Kidney epithelial cell (primary cell): Measurements from ENCODE around the gene SIPA1L3. TPM values are rescaled to one million over a fixed set of nuclear protein-coding genes. Genes with fewer than 3 reads are reported as not detected.
"Not testable (repeated sequence)": the region's sequence is repeated elsewhere in the genome, so short reads cannot be mapped to it uniquely, and the experiment has no call there.

Experiments used
- DNase-seq: peaks from one replicate; pipeline ENCODE4 v3.0.0-alpha.2; 2010; ENCODE audit warnings: low read depth
- H3K27me3 ChIP-seq: 2 replicates; pipeline ENCODE4 v1.6.0; 2011; ENCODE audit warnings: low read length; ENCODE audit not compliant: control insufficient read depth, insufficient read depth
- H3K36me3 ChIP-seq: 2 replicates; pipeline ENCODE4 v1.5.1; 2011; ENCODE audit warnings: low read length; ENCODE audit not compliant: control insufficient read depth, insufficient read depth
- H3K4me3 ChIP-seq: 2 replicates; pipeline ENCODE4 v1.5.1; 2011; ENCODE audit warnings: low read depth, mild to moderate bottlenecking, control low read depth, low read length
- total RNA-seq: library from RNA; depleted of rRNA; stranded (reverse); fragments of >200 nt; gene quantifications from 2 replicates; pipeline ENCODE4 v1.2.3, GENCODE V29; 2015
- TF ChIP-seq, protein P1 (sequence below): IDR thresholded peaks from 2 replicates; pipeline ENCODE4 v1.5.1; 2011; ENCODE audit warnings: mild to moderate bottlenecking, moderate library complexity, low read length, control low read depth, inconsistent platforms; ENCODE audit not compliant: insufficient read depth, poor library complexity, severe bottlenecking

The SIPA1L3 gene
- total RNA-seq, 1 donor from 2014 or later = 40.4 TPM

DNA sequence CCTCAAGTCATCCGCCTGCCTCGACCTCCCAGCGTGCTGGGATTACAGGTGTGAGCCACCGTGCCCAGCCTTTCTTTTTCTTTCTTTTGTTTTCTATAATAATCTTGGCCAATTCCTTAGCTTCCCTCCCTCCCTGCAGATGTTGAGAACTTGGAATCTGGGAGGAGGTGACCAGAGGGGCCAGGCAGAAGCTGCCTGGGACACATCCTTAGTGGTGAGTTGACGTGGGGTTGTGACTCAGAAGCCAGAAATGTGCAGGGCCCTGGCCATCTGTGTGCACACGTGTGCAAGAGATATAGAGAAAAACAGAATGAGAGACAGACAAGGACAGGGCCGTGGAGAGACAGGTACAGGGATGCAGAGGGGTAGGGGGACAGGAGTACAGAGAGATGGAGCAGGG, 154.3 kb downstream of the SIPA1L3 start:
- Histone ChIP-seq H3K4me3 (no peak overlapping the region), H3K36me3 (no peaks in the 10 kb centered on the region), H3K27me3 (no peaks in the 10 kb centered on the region)
- DNase-seq = peak; percentile 70
- TF ChIP-seq, protein P1, sequence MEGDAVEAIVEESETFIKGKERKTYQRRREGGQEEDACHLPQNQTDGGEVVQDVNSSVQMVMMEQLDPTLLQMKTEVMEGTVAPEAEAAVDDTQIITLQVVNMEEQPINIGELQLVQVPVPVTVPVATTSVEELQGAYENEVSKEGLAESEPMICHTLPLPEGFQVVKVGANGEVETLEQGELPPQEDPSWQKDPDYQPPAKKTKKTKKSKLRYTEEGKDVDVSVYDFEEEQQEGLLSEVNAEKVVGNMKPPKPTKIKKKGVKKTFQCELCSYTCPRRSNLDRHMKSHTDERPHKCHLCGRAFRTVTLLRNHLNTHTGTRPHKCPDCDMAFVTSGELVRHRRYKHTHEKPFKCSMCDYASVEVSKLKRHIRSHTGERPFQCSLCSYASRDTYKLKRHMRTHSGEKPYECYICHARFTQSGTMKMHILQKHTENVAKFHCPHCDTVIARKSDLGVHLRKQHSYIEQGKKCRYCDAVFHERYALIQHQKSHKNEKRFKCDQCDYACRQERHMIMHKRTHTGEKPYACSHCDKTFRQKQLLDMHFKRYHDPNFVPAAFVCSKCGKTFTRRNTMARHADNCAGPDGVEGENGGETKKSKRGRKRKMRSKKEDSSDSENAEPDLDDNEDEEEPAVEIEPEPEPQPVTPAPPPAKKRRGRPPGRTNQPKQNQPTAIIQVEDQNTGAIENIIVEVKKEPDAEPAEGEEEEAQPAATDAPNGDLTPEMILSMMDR = no peak

DNA sequence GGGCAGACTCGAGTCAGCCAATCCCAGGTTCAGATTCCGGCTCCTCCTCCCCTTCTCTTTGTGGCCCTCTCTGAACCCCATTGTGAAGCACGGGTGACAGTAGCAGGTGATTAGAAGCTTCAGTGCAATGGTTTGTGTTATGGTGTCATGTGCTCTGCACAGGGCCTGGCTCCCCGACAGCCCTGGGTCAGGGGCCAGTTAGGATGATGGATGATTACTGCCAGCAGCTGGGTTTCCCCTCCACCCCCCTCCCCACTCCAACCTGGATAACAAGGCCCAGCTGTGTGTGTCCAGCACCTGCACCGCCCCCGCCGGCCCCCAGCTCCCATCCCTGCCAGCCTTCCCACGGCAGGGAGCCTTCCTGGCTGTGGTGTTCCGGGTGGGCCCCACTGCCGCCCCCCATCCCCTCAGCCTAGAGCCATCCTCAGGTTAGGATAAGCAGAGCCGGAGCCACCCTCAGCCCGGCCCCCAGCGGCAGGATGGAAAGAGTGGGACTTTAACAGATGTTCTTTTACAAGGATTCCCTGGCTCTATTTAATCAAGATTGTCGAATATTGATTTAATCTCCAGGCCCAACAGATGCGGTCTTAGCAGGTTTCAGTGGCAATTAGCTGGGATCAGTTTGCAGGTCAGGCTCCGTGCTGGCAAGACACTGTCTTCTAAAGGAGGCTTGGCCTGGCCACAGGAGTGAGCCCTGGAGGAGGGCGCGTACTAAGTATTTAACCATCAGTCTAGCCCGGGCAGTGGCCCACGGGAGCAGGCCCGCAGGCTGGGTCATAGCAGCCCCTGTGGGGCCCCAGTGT, 156.2 kb downstream of the SIPA1L3 start:
- DNase-seq = no peak
- H3K4me3 ChIP-seq = no peak overlapping the region
- TF ChIP-seq, protein P1 = no peak
- H3K27me3 ChIP-seq = no peaks in the 10 kb centered on the region
- H3K36me3 ChIP-seq = no peaks in the 10 kb centered on the region

DNA sequence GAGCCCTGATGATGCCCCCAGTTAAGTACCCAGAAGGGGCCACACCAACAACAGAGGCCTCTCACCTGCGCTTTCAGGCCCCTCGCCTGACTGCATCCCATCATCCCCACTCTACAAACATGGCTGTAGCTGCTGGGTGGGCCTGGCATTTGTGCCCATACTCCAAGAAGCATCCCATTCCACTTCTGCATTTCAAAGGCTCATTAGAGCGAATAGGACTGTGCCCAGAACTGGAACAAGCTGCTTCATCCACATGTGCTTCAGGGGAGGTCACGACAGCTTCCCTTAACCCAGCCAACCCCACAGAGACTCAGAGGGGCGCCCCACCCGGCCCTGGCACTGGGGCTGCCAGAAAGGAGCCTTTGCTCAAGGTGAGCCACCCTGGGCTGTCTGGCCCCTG, 156.9 kb downstream of the SIPA1L3 start:
- Histone ChIP-seq H3K36me3 (no peaks in the 10 kb centered on the region), H3K4me3 (no peak overlapping the region), H3K27me3 (no peaks in the 10 kb centered on the region)
- TF ChIP-seq, protein P1 = no peak
- no peak for DNase-seq

DNA sequence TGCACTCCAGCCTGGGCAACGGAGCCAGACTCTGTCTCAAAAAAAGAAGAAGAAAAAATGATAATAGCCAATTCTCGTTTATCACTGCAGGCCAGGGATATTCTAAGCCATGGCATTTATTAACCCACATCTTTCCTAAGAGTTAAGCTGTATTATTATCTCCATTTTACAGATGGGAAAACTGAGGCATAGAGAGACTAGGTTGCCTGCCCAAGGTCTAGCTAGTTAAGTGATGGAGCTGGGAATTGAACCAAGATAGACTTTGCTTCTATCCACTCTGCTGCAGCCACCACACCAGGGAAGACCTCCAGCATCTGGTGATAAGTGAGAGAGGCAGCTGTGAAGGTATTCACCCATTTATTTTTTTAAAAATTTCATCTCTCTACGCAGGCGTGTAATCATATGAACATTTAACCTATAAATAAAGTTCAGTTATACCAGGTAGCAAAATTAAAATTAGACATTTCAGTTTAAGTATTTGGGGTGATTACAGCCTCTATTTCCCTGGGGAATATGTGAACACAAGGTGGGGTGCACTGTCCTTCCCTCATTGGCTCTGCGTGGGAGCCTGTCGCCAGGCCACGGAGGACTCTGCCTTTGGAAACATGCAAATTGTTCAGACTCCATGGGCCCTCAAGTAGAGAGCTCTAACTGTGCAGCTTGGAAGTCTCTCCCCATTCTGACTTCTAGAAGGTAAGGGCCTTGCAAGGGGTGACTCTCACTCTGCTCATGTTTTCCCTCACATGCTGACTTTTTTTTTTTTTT, 157.8 kb downstream of the SIPA1L3 start:
- TF ChIP-seq, protein P1 = no peak
- DNase-seq = no peak
- no peaks in the 10 kb centered on the region for H3K36me3 ChIP-seq

DNA sequence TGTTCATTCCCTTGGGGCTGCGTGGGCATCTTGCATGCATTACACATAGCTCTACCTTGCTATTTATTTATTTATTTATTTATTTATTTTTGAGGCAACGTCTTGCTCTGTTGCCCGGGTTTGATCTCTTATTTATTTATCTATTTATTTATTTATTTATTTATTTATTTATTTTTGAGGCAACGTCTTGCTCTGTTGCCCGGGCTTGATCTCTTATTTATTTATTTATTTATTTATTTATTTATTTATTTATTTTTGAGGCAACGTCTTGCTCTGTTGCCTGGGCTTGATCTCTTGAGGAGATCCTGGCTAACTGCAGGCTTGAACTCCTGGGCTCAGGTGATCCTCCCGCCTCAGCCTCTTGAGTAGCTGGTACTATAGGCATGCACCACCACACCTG, 158.8 kb downstream of the SIPA1L3 start:
- DNase-seq, H3K27me3 ChIP-seq, H3K4me3 ChIP-seq, H3K36me3 ChIP-seq: not testable (repeated sequence)

More for the DNA sequence above, 157.8 kb downstream of the SIPA1L3 start:
- Histone ChIP-seq H3K4me3 (no peak overlapping the region), H3K27me3 (no peaks in the 10 kb centered on the region)

DNA sequence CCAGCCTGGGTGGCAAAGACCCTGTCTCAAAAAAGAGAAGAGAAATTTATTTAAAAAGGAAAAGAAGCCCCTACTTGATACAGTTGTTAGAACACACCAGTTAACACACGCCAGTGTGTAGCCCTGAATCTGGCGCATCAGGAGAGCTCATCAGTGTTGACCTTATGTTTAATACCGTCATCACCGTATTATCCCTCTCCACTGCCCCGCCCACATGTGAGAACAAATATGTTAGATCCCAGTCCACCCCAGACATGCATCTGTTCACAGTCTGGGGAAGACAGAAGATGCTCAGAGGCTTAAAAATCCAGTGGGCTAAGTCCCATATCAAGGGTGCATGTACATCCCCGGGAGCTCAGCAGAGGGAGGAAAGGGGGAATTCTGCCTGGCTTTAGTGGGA, 161.8 kb downstream of the SIPA1L3 start:
- no peaks in the 10 kb centered on the region for H3K27me3 ChIP-seq
- TF ChIP-seq, protein P1 = no peak
- H3K36me3 ChIP-seq = peaks cover 1% of the 10 kb centered on the region
- no peak overlapping the region for H3K4me3 ChIP-seq
- no peak for DNase-seq
